H1 (cell line): ENCODE measurements around the gene XAGE5. TPM values are rescaled to one million over a fixed set of nuclear protein-coding genes. Genes with fewer than 3 reads are reported as not detected.

Source experiments
- ASH2L ChIP-seq: fragments of 200-600, 300-600 bp; sonication (generic); IDR thresholded peaks from one replicate; pipeline ENCODE4 v1.7.1; 2017; ENCODE audit warnings: low read length
- BRCA1 ChIP-seq: IDR thresholded peaks from 2 replicates; pipeline ENCODE4 v1.6.1; 2012; ENCODE audit warnings: low read depth, low read length, improper control_type of control experiment
- CBX8 ChIP-seq: fragments of 300-800, 300-1000 bp; sonication (generic); IDR thresholded peaks from 2 replicates; pipeline ENCODE4 v1.7.1; 2016; ENCODE audit warnings: low read depth, low read length, borderline replicate concordance
- CREB1 ChIP-seq: IDR thresholded peaks from 2 replicates; pipeline ENCODE4 v1.6.1; 2012; ENCODE audit warnings: inconsistent platforms
- FOSL1 ChIP-seq: IDR thresholded peaks from 2 replicates; pipeline ENCODE4 v1.6.1; 2011; ENCODE audit warnings: mild to moderate bottlenecking, low read depth, low read length, moderate library complexity; ENCODE audit not compliant: insufficient read depth
- JUND ChIP-seq: IDR thresholded peaks from 2 replicates; pipeline ENCODE4 v1.6.1; 2011; ENCODE audit warnings: mild to moderate bottlenecking, improper control_type of control experiment, low read length
- KDM4A ChIP-seq: IDR thresholded peaks from one replicate; pipeline ENCODE4 v1.7.1; 2012; ENCODE audit warnings: low read depth, mild to moderate bottlenecking, moderate library complexity, low read length, inconsistent platforms; ENCODE audit not compliant: severe bottlenecking
- NRF1 ChIP-seq: IDR thresholded peaks from 2 replicates; pipeline ENCODE4 v1.6.1; 2011; ENCODE audit warnings: mild to moderate bottlenecking, low read depth, low read length, improper control_type of control experiment
- TAF7 ChIP-seq: optimal IDR thresholded peaks from 2 replicates; pipeline ENCODE3; 2011; ENCODE audit warnings: low read depth, mild to moderate bottlenecking, inconsistent platforms, low read length, moderate library complexity, borderline replicate concordance
- polyA plus RNA-seq, 7 experiments: library from polyadenylated mRNA; depleted of rRNA in 3 of 7; stranded (reverse) in 5 of 7; unstranded in 2 of 7; fragments of >200 nt in 5 of 7; fragments of 200-250 nt in 2 of 7; gene quantifications; 1 replicate in 5 of 7; 2 replicates in 1 of 7; 4 replicates in 1 of 7; pipeline versions ENCODE4 v1.2.1 to v1.2.3, GENCODE V29; 2011 to 2013; ENCODE audit warnings: missing spikeins in 2 of 7, mixed read lengths in 2 of 7
- total RNA-seq: library from RNA; stranded (reverse); fragmentation: NEBNext Ultra II Directional; extraction: Animal tissue kit (Norgen Biotek cat#: 25700); gene quantifications from 2 replicates; pipeline ENCODE4 v1.2.1, GENCODE V29; 2021

XAGE5 gene
- total and polyA plus RNA-seq, 2 of the 8 experiments (the other 6 are each of a cell fraction or from before 2014, with no cell fraction given): not detected

- TF ChIP-seq BRCA1: no peak
- no peak for TF ChIP-seq NRF1
- no peak for TF ChIP-seq KDM4A
- TF ChIP-seq FOSL1: no peak
- no peak for TF ChIP-seq ASH2L
- no peak for TF ChIP-seq CBX8
- TF ChIP-seq CREB1: no peak
- TF ChIP-seq JUND: no peak
- no peak for TF ChIP-seq TAF7
- TF ChIP-seq, all 59 proteins: peak for 0
These were observed 10.1 kb downstream of the XAGE5 start (continued) for GRCh38 chrX:52821079-52821760.
